GF-D8 (cell line): ENCODE measurements around the gene RAB38.

Source experiments
- DNase-seq: peaks from one replicate; lab custom pipeline; 2025; lab: John Stamatoyannopoulos, UW

RAB38 gene

DNA sequence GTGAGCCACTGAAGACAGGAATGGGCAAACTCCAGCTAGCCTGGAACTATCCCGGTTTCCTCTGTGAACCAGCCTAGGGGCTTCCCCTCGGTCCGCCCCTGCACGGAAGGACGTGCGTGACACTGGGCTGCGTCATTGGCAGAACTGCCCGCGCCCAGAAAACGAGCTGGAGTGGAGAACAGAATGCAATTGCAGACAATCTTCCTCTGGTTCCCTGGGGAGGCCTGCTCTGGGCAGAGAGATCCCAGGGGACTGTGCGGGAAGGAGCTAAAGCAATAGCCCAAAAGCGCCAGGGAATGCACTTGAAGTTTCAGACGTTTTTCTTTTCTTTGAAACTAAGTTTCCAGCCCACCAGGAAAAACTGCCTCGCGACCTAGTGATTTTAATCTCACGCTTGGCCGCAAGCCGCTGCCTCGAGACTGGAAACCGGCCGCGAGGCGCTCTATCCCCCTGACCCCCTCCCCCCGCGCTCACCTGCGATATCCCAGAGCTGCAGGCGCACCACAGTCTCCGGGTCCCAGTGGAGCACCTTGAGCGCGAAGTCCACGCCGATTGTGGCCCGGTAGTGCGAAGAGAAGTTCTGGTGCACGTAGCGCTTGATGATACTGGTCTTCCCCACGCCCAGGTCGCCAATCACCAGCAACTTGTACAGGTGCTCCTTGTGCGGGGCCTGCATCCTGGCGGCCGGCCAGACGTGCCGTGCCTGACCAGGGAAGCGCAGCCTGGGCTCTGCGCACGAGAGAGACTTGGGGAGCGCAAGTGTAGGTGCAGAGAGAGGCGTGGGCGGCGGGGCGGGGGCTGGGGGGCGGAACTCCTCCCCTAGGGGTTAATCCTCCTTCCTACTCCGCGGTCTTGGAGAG is at the start of gene RAB38:
Gene RAB38, minus strand, starts transcription at position 735 of the 860 bp plus-strand sequence. Its CDS starts 59 bp downstream, at position 676.
- no peak for DNase-seq

DNA sequence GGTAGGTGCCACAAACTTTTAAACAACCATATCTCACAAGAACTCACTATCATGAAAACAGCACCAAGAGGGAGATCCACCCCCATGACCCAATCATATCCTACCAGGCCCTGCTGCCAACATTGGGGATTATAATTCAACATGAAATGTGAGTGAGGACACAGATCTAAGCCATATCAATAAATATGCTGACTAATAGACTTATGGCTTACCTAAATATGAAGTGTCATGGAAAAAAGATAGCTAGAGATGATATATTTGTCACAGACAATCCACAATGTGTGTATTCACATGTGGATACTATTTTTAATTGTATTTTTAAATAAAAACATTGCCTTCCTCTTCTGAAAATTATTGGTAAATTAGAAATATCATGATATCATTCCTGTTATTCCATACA is 38.2 kb upstream of the RAB38 start:
- DNase-seq: no peak

DNA sequence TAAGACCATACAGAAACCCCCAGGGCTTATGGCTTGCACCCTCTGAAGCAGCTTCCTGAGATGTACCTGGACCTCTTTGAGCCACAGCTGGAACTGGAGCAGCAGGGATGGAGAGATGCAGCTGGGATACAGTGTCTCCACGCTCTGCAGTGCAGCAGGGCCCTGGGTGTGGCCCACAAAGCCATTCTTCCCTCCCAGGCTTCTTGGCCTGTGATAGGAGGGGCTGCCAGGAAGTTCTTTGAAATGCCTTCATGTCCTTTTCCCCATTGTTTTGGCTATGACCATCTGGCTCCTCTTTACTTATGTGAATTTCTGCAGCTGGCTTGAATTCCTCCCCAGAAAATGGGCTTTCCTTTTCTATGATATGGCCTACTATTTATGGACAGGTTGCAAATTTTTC is 37.1 kb upstream of the RAB38 start:
- no peak for DNase-seq

GRCh38 chr11:88208745-88209144 is 33.5 kb upstream of the RAB38 start:
- DNase-seq: no peak

DNA sequence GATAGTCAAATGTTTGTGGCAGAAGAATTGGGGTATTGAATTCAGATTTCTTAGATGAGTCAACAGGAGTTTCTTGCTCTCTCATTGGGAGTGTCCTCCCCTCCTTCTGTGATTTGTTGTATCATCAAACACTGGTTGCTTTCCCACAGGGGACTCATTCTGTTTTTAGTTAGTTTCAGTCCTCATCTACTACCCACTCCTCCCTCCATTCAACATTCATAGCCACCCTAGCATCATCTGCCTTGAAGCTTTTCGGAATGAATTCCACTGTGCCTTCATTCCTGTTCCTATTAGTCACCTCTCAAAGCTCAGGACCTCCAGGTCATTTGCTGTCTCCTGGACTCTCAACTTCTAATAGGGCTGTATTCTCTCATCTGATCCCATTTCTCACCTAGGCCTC is 31.5 kb upstream of the RAB38 start:
- no peak for DNase-seq

DNA sequence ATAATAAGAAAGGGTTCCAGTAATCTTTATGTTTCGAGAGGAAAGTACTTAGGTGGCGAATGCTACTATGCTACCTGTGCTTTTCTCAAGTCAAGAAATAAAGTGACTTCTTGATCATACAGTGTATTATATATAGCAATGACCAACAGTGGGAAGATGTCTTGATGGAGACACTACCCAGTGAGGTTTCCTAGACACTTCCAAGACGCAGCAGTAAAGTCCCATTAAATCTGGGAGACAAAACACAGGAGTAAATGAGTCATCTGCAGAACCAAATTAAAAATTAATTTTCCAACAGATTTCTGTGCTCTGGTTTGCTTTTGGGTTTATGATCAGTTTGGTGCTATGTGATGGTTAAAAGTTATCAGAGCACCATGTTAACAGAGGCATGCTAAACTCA is 29.1 kb upstream of the RAB38 start:
- DNase-seq: no peak

DNA sequence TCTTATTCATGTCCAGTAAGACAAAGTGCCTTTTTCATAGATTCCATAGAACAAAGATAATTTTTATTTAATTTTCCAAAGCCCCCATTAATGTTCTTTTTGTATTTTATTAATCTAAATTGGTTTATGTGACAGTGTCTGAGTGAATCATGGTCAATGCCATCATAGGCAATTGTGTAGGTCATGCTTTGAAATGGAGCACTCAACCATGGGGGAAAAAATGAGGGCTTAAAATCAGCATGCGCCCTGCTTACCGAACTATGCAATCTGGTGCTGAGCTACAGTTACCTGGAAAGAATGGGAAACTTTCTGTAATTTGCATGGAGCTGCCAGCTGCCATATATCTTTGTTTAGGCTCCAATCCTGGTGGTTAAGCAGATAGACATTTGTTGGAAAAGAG is 28.4 kb upstream of the RAB38 start:
- no peak for DNase-seq

DNA sequence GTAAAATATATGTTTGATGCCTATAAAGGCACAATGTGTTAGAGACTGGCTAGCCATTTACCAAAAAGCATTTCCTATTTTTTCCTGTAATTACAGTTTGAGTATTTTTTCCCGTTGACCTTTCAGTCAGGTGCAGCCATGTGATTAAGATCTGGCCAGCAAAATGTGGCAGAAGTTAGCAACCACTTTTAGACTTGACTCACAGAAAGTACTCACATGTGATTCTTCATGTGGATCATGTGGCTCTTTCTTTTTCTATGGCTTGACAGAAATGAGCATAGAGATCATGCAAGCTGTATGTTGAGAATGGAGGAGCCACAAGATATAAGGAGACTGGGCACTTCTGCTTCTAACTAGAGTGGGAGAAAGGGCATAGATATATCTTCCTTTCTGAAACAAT is 27.3 kb upstream of the RAB38 start:
- DNase-seq: no peak

DNA sequence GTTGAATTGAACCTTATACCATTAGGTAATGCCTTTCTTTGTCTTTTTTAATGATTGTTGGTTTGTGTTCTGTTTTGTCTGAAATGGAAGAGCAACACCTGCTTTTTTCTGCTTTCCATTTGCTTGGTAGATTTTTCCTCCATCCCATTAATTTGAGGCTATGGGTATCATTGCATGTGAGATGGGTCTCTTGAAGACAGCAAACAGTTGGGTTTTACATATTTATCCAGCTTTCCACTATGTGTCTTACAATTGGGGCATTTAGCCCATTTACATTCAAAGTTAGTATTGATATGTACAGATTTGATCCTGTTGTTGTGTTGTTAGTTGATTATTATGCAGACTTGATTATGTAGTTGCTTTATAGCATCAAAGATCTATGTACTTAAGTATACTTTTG is 21.1 kb upstream of the RAB38 start:
- no peak for DNase-seq

DNA sequence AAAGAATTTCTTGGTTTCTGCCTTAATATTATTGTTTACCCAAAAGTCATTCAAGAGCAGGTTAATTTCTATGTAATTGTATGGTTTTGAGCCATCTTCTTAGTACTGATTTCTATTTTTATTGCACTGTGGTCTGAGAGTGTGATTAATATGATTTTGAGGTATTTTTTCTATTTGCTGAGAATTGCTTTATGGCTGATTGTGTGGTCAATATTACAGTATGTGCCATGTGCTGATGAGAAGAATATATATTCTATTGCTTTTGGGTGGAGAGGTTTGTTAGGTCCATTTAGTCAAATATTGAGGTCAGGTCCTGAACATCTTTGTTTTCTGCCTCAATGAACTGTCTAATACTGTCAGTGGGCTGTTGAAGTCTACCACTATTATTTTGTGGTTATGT is 20.7 kb upstream of the RAB38 start:
- no peak for DNase-seq

- DNase-seq: no peak
Observed at GRCh38 chr11:88194990-88195389, 19.7 kb upstream of the RAB38 start.

- no peak for DNase-seq
Observed at GRCh38 chr11:88193278-88193677, 18.0 kb upstream of the RAB38 start.

GRCh38 chr11:88188932-88189253 is 13.7 kb upstream of the RAB38 start:
- no peak for DNase-seq

- DNase-seq: no peak
Observed at GRCh38 chr11:88188251-88188931, 13.1 kb upstream of the RAB38 start.

- DNase-seq: no peak
Observed at GRCh38 chr11:88183233-88183632, 8.0 kb upstream of the RAB38 start.

DNA sequence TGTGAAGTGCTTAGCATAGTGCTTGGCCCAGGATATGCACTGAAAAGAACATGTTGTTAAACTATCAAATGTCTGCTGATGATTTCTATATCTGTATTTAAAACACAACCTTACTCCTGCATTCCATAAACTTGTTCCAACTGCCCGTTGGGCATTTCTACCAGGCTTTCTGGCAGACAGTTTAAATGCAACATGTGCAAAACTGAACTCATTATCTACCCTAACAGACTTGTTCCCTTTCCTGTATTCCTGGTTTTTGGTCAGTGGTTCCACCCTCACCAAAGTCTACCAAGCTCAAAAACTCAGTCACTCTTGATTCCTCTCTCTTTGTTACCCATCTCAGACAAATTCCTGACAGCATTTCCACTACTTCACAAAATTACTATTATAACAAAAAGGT is 6.5 kb upstream of the RAB38 start:
- no peak for DNase-seq

DNA sequence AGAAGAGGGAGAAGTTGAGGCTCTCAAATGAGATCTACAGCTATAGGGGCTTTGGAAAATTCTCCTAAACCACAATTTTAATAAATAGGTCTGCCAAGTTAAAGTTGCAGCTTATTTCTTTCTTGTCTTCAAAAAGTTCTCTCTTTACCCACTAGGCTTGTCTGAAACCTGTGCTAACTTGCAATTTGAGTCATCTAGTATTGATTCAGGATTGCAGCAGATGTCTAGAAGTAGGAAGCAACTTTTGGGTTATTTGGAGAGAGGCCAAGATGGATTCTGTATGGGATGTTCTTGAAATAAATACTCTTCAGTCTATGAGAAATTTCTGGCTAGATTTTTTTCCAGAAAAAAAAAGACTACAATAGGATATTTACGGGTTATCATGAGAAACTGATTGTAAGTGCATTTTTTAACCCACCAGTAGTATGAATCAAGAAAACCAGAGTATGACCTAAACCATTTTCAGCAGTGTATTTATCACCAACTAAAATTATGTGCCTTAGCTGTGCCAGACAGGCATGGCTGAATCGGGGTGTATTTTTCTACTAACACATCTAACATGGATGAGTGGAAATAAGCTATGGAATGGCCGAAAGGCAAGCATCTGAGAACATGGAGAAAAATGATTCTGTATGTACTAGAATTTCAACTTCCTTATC is 4.9 kb upstream of the RAB38 start:
- DNase-seq: no peak

- DNase-seq: no peak
Observed at GRCh38 chr11:88179141-88179540, 3.9 kb upstream of the RAB38 start.

- no peak for DNase-seq
Observed at GRCh38 chr11:88178191-88178590, 2.9 kb upstream of the RAB38 start.

GRCh38 chr11:88175569-88176075 is 379 bp upstream of the RAB38 start:
- DNase-seq: no peak

- no peak for DNase-seq
Observed at GRCh38 chr11:88173956-88174355, 1.3 kb downstream of the RAB38 start.

GRCh38 chr11:88171982-88172381 is 3.3 kb downstream of the RAB38 start:
- no peak for DNase-seq

- no peak for DNase-seq
Observed at GRCh38 chr11:88170673-88171072, 4.6 kb downstream of the RAB38 start.
